8988T (cell line): ENCODE data around the gene WNT11.
"Not testable (repeated sequence)": the region's sequence is repeated elsewhere in the genome, so short reads cannot be mapped to it uniquely, and the experiment has no call there.

Source experiments
- DNase-seq: peaks from one replicate; pipeline ENCODE4 v3.0.0; 2011

Gene WNT11

DNA sequence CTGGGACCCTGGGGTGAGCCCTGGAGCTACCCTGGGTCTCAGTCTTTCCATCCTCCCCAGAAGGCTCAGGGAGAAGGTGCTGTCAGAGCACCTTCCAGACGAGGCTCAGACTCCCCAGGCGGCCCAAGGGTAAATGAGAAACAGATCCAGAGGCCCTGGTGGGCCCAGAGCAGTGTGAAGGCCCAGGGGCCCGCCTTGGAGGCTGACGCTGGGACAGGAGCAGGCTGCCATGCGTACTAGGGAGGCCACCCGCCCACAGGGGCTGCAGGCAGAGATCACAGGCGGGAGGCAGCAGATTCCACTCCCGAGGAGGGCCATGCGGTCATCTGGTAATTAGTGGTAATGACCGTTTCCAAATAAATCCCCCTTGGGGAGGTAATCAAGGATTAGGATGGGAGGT, 5.2 kb downstream of the WNT11 start:
- no peak for DNase-seq

GRCh38 chr11:76200006-76200940, 6.0 kb downstream of the WNT11 start:
- no peak for DNase-seq

DNA sequence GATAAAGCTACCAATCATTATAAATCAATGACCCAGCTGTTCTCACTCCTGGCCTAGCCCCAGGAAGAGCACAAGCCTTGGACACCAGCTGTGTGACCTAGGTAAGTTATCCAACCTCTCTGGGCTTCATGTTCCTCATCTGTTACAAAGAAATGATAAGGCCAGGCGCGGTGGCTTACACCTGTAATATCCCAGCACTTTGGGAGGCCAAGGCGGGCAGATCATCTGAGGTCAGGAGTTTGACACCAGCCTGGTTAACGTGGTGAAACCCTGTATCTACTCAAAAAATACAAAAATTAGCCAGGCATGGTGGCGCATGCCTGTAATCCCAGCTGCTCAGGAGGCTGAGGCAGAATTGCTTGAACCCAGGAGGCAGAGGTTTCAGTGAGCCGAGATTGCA, 7.6 kb downstream of the WNT11 start:
- DNase-seq: not testable (repeated sequence)

- no peak for DNase-seq
These were observed 8.2 kb downstream of the WNT11 start for GRCh38 chr11:76197941-76198640.

DNA sequence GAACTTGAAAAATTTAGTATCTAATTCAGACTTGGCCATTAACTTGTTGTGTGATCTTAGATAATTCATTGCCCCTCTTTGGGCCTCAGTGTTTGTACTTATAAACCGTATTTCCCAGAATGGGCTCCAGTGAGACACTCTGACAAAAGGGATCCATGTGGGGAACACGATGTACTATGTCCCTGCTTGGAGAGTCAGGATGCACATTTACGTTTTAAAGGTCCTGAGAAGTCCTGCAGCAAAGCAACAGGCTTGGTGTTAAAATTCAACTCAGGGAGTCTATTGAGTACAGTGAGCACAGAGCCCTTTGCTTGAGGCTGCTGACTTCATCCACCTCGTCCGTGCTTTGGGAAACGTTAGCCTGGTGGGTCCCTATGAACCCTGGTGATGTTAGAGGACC, 9.0 kb downstream of the WNT11 start:
- no peak for DNase-seq

DNA sequence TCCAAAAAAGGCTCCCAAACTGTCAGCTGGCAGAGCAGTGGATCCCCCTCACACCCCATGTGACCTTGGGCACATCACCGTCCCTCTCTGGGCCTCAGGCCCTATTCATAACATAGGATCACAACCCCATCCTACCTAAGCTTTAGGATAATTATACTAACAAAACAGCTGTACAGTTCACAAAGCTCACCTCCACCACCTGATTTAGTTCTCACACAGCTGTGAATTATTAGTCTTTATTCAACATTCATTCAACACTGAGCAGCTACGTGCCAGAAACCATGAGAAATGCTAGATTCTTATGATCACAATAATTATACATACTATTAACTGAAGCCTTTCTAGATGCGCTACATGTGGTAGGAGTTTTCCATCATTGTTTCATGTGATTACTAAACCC, 9.5 kb downstream of the WNT11 start:
- DNase-seq: no peak

DNA sequence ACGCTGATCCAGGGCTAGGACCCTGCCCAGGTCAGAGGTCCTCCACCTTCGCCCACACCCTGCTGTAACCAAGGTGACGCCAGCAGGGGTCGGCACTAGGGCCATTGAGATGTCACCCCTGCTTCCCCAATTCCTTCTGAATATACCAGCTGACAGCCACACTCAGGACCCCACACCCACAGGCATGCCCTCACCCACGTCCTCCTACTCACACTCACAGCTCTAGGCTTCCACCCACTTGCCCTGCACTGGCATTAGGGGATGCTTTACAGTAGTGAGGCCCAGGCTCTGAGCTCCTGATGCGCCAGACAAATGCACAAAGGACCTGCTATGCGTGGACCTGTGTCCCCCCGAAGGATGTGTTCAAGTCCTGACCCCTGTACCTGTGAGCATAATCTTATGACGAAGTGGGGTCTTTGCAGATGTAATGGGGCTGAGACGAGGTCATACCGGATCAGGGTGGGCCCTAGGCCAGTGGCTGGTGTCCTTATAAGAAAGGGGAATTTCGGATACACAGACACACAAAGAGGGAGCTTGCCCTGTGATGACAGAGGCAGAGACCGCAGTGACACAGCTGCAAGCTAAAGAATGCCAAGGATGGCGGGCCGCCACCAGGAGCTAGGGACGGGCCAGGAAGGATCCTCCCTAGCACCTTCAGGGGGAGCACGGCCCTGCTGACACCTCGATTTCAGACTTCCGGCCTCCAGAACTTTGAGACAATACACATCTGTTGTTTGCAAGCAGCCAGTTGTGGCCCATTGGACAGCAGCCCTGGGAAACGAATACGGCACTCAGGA, 11.2 kb downstream of the WNT11 start:
- DNase-seq: no peak

DNA sequence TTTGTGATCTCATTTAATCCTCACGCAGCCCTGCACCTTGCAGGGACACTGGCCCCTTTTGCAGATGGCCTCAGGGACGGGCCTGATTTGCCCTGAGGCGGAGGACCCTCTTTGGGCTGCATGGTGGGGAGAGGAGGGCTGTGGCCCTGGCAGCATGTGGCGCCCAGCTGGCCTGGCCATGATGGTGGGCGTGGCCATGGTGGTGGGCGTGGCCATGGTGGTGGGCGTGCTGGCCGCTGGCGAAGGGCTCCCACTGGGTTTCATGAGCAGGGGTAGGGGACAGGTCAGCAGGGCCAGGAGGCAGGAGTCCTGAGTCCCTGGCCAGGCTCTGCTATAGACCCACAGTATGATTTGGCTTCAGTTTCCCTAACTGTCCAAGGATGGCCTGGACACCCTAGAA, 13.1 kb downstream of the WNT11 start:
- no peak for DNase-seq

DNA sequence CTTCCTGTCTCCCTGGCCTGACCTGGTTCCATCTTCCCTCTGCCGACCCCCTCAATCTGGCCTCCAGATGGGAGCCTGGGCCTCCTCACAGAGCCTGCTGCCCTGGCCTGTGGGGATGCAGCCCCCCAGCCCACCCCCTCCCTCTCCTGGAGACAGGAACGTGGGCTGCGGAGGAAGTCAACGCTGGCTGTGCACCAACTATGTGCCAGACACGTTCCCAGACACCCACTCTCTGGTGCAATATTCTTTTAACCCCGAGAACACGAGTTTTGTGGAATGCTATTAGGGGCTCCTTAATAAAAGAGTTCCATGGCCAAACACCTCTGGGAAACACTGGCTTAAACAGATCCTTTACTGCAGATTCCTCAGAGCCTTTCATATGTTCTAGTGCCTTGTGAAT, 15.9 kb downstream of the WNT11 start:
- DNase-seq: no peak

DNA sequence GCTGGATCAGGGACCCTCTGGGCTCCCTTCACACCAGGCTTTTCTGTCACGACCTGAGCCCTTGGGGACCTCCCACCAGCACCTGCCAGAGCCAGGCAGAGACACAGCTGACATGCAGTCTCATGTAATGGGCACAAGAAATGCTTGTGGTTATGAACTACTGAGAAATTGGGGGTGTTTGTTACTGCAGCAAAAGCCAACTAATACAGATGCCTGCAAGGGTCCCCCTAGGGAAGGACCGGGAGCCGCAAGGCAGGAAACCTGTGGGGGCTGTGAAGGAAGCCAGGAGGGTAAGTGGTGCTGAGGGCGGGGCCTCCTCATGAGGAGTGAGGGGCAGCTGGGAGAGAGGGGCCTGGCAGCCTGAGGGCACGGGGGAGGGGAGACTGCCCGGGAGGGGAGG, 16.6 kb downstream of the WNT11 start:
- DNase-seq: no peak

DNA sequence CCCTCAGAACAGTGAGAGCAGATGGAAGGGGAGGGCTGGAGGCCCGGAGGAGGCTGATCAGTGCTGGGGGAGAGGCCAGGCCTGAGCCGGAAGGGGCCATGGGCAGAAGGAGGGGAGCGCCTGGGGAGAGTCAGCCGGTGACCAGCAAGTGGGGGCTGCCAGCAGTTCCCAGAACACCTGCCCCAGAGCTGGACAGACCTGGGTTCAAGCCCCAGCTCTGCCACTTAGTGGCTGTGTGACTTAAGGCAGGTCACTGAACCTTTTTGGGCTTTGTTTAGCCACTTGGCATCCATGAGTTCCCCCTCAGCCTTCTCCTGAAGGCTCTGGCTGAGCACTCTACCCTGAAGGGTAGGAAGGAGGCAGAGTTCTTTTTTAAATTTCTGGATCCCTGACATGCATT, 17.4 kb downstream of the WNT11 start:
- DNase-seq: no peak

DNA sequence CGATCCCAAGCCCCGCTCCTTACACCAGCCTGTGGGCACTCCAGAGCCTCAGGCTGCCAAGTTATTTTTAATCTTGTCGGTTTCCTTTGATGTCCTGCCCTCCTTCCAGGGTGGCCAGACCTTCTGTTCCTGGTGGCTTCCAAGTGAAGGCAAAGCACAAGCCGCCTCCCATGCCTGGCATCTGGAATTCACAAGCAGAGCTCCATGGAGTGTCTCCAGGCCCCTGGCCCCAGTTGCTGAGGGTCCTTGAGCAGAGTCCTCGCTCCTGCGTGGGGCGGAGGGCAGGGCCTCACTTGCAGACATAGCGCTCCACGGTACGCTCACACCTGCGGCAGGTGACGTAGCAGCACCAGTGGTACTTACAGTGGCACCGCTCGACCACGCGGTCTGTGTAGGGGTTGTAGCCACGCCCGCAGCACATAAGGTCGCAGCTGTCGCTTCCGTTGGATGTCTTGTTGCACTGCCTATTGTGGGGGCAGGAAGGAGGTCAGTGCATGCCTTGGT, 19.5 kb downstream of the WNT11 start:
- DNase-seq: no peak

- no peak for DNase-seq
These were observed 20.3 kb downstream of the WNT11 start for GRCh38 chr11:76185931-76186401.

- no peak for DNase-seq
These were observed 20.8 kb downstream of the WNT11 start for GRCh38 chr11:76185511-76185910.

DNA sequence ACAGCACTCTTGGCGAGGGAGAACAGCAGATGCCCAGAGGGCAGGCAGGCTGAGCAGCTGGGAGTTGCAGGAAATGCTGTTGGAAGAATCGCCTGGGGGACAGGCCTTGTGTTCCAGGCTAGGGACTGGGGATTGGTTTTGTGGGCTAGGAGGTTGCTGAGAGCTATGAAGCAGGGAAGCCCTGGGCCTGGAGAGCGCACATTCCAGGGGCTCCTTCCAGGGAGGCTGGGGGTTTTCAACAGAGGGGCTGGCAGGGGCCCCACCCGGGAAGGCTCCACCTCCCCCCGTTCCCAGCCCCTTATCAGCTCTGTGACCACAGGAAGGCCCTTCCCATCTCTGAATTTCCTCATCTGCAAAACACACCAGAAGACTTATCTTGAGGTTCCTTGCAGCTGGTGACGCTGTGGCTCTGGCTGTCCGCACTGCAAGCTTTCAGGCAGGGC, 21.7 kb downstream of the WNT11 start:
- DNase-seq: no peak

GRCh38 chr11:76181371-76181770, 24.9 kb downstream of the WNT11 start:
- no peak for DNase-seq

DNA sequence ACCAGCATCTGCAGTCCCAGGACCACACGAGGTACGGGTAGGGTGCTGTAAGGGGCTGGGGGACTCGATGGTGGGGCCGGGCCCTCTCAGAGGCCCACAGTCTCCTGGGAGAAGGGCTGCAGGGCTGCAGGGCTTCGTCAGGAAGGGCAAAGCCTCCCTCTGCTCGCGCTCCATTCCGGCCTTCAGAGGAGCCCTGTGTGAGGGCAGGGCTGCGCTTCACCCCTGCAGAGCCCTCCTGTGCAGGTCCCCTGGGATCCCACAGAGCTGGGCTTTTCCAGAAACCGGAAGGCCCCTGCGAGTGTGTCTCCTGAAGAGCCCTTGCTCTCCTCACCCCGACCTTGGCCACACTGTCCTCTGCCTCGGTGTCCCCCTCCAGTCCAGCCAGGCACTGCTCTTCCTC, 27.2 kb downstream of the WNT11 start:
- DNase-seq: no peak

- no peak for DNase-seq
These were observed 29.0 kb downstream of the WNT11 start for GRCh38 chr11:76177250-76177686.

GRCh38 chr11:76176463-76176862, 29.8 kb downstream of the WNT11 start:
- no peak for DNase-seq

DNA sequence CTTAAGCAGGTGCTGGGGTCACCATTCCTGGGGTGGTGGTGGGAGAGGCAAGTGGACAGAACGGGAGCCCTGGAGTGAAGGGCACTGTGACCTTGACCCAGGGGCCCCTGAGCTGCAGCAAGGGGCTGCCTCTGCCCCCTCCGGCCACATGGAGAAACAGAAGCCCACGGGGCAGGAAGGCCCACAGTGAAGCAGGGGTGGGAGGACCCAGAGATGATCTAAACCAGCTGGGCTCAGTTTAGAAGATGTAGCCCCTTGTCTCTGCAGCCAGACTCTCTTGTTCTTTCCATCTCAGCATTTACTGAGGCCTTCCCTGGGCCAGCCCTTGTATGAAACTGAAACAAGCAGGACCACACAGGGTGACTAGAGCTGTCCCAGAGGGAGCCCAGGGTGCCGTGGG, 30.5 kb downstream of the WNT11 start:
- no peak for DNase-seq

DNA sequence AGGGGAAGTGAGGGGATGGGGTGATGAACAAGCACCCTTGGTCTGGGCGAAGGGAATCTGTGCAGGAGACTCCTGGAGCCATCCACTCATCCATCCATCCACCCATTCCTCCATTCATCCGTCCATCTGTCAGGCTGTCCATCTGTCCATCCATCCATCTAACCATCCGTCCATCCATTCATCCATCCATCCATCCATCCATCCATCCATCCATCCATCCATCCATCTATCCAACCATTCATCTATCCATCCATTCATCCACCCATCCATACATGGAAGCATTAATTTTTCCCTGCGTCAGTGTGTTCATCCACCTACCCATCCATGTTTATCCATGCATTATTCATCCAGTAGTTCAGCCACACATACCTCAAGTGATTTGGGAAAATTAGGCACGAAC, 32.0 kb downstream of the WNT11 start:
- no peak for DNase-seq

GRCh38 chr11:76173663-76174062, 32.6 kb downstream of the WNT11 start:
- no peak for DNase-seq

DNA sequence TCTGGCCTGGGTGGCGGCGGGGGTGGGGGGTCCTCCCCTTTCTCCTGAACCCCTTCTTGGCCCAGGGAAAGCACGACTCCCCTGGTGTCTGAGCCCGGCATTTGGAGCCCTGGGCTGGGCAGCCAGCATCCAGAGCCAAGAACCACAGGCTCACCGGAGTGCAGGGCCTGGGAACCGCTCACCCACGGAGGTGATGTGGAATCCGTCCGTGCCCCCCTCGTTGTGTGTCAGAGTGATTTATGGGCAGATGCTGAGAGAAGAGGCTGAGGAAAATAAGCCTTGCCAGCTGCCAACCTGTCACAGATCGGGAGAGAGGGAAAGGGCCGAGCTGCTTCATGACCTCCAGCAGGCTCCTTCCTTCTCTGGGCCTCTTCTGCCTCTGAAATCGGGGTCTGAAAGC, 33.7 kb downstream of the WNT11 start:
- no peak for DNase-seq
